Smooth muscle cell (in vitro differentiated cells): Measurements from ENCODE around the gene JOSD2. TPM values are rescaled to one million over a fixed set of nuclear protein-coding genes. Genes with fewer than 3 reads are reported as not detected.

ENCODE experiments used
- DNase-seq: peaks from one replicate; lab custom pipeline; 2025; ENCODE audit not compliant: unreplicated experiment; lab: John Stamatoyannopoulos, UW
- H2AFZ ChIP-seq: fragments of 200-600 bp; sonication (generic); 2 replicates; pipeline ENCODE4 v1.6.0; 2016; ENCODE audit warnings: antibody characterized with exemption, low read depth, mild to moderate bottlenecking
- H3F3A ChIP-seq: fragments of 200-600 bp; sonication (generic); 2 replicates; pipeline ENCODE4 v1.6.0; 2017; ENCODE audit warnings: antibody characterized with exemption, low read depth
- H3K27ac ChIP-seq: fragments of 200-600 bp; sonication (generic); 2 replicates; pipeline ENCODE4 v1.5.1; 2016; ENCODE audit warnings: low read depth, mild to moderate bottlenecking
- H3K27me3 ChIP-seq: fragments of 200-600 bp; sonication (generic); 2 replicates; pipeline ENCODE4 v1.6.1; 2016; ENCODE audit warnings: low read depth, mild to moderate bottlenecking
- H3K36me3 ChIP-seq: fragments of 200-600 bp; sonication (generic); 2 replicates; pipeline ENCODE4 v1.5.1; 2016; ENCODE audit warnings: low read depth
- H3K4me1 ChIP-seq: fragments of 200-600 bp; sonication (generic); 2 replicates; pipeline ENCODE4 v1.5.1; 2016; ENCODE audit warnings: low read depth
- H3K4me2 ChIP-seq: fragments of 200-600 bp; sonication (generic); 2 replicates; pipeline ENCODE4 v1.6.0; 2016; ENCODE audit warnings: mild to moderate bottlenecking
- H3K4me3 ChIP-seq: fragments of 200-600 bp; sonication (generic); 2 replicates; pipeline ENCODE4 v1.5.1; 2016; ENCODE audit warnings: mild to moderate bottlenecking
- H3K79me2 ChIP-seq: fragments of 200-600 bp; sonication (generic); 2 replicates; pipeline ENCODE4 v1.6.0; 2016; ENCODE audit warnings: low read depth, mild to moderate bottlenecking
- H3K9ac ChIP-seq: fragments of 200-600 bp; sonication (generic); 2 replicates; pipeline ENCODE4 v1.6.0; 2016; ENCODE audit warnings: low read depth
- H3K9me3 ChIP-seq: fragments of 200-600 bp; sonication (generic); replicated peaks from 2 replicates; pipeline ENCODE4 v1.5.1; 2016; ENCODE audit warnings: low read depth
- H4K20me1 ChIP-seq: fragments of 200-600 bp; sonication (generic); 2 replicates; pipeline ENCODE4 v1.6.0; 2016; ENCODE audit warnings: low read depth
- WGBS: methylation state at CpG from one replicate; pipeline ENCODE4 v1.1.7; 2016; ENCODE audit warnings: low lambda C conversion rate; 5-methylcytosine and 5-hydroxymethylcytosine counted together
- polyA plus RNA-seq: library from polyadenylated mRNA; unstranded; fragments of >200 nt; fragmentation: Nextera tagmentation; extraction: Ambion mirVana; gene quantifications from 2 replicates; pipeline ENCODE4 v1.2.1, GENCODE V29; 2016
- total RNA-seq: library from RNA; depleted of rRNA; stranded (reverse); fragments of >200 nt; gene quantifications from 2 replicates; pipeline ENCODE4 v1.2.3, GENCODE V29; 2014
- TF ChIP-seq, protein P1 (sequence below): fragments of 200-600 bp; sonication (generic); IDR thresholded peaks from 2 replicates; pipeline ENCODE4 v1.5.1; 2017; ENCODE audit warnings: borderline replicate concordance, mild to moderate bottlenecking, antibody characterized with exemption; ENCODE audit not compliant: insufficient read depth, poor library complexity, severe bottlenecking

JOSD2 gene
- total and polyA plus RNA-seq, 2 experiments from 2014 or later = 17.1 to 77.6 TPM

DNA sequence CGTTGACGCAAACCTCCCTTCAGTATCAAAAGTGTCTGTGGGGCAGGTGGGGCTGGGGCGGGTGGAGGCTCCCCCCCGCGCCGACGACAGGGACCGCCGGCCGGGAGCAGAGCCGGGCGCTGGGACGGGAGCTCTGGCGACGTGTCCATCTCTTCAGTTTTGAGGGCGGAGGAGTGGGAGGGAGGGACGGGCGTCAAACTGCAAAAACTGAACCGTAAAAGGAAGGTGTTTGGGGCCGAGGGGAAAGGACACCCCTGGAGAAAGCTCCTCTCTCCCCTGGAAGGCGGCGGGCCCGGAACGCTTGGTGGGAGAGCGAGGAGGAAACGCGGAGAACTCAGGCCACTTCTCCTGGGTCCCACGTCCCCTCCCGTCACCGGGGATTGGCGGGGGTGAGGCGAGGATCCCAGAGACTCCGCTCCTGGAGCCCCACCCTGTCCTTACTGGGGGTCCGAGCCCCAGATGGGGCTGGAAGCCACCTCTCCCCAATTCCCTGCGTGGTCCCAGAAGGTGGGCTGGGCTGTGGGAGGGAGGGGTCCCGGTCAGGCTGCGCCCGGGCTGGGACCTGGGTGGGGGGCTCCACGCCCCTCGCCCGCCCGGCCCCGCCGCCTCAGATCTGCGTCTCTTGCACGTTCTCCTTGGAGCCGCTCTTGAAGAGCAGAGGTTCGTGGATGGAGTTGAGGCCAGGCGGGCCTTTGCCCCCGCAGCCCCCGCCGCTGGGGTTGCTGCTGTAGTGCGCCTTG lies 6.1 kb upstream of the JOSD2 start:
- DNase-seq = no peak
- H3F3A ChIP-seq = no peaks in the 10 kb centered on the region
- 84% methylated on average over 18 of the region's 53 CpGs for WGBS
- no peaks in the 10 kb centered on the region for H3K9me3 ChIP-seq
- no peaks in the 10 kb centered on the region for H3K79me2 ChIP-seq
- TF ChIP-seq, protein P1, sequence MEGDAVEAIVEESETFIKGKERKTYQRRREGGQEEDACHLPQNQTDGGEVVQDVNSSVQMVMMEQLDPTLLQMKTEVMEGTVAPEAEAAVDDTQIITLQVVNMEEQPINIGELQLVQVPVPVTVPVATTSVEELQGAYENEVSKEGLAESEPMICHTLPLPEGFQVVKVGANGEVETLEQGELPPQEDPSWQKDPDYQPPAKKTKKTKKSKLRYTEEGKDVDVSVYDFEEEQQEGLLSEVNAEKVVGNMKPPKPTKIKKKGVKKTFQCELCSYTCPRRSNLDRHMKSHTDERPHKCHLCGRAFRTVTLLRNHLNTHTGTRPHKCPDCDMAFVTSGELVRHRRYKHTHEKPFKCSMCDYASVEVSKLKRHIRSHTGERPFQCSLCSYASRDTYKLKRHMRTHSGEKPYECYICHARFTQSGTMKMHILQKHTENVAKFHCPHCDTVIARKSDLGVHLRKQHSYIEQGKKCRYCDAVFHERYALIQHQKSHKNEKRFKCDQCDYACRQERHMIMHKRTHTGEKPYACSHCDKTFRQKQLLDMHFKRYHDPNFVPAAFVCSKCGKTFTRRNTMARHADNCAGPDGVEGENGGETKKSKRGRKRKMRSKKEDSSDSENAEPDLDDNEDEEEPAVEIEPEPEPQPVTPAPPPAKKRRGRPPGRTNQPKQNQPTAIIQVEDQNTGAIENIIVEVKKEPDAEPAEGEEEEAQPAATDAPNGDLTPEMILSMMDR = no peak
- no peaks in the 10 kb centered on the region for H3K36me3 ChIP-seq
- no peaks in the 10 kb centered on the region for H3K27me3 ChIP-seq
- no peak overlapping the region for H3K4me2 ChIP-seq
- H2AFZ ChIP-seq = no peak overlapping the region
- no peaks in the 10 kb centered on the region for H4K20me1 ChIP-seq
- no peak overlapping the region for H3K27ac ChIP-seq
- H3K4me3 ChIP-seq = no peak overlapping the region
- H3K9ac ChIP-seq = no peak overlapping the region
- H3K4me1 ChIP-seq = no peaks in the 10 kb centered on the region

- no peaks in the 10 kb centered on the region for H3K4me1 ChIP-seq
- TF ChIP-seq, protein P1 = no peak
- H3K9ac ChIP-seq = no peak overlapping the region
- DNase-seq = no peak
- H3K79me2 ChIP-seq = no peaks in the 10 kb centered on the region
- H3K9me3 ChIP-seq = no peaks in the 10 kb centered on the region
- H3K36me3 ChIP-seq = no peaks in the 10 kb centered on the region
- no peak overlapping the region for H3K4me2 ChIP-seq
- H3K27ac ChIP-seq = no peak overlapping the region
- no peak overlapping the region for H3K4me3 ChIP-seq
- H4K20me1 ChIP-seq = no peaks in the 10 kb centered on the region
- WGBS = 73% methylated on average over 10 of the region's 12 CpGs
- H2AFZ ChIP-seq = no peak overlapping the region
- no peaks in the 10 kb centered on the region for H3F3A ChIP-seq
- H3K27me3 ChIP-seq = no peaks in the 10 kb centered on the region
These were observed 5.5 kb upstream of the JOSD2 start for GRCh38 chr19:50516456-50516855.

- Histone ChIP-seq H3K27ac (no peak overlapping the region), H3K36me3 (no peaks in the 10 kb centered on the region), H3K4me1 (peaks cover 2% of the 10 kb centered on the region), H4K20me1 (no peaks in the 10 kb centered on the region), H2AFZ (no peak overlapping the region), H3K79me2 (no peaks in the 10 kb centered on the region), H3K9ac (no peak overlapping the region), H3K4me3 (no peak overlapping the region), H3K27me3 (no peaks in the 10 kb centered on the region), H3K4me2 (no peak overlapping the region), H3K9me3 (no peaks in the 10 kb centered on the region), H3F3A (no peaks in the 10 kb centered on the region)
- 75% methylated on average over 4 of the region's 11 CpGs for WGBS
- TF ChIP-seq, protein P1 = no peak
- DNase-seq = no peak
These were observed 4.2 kb upstream of the JOSD2 start for GRCh38 chr19:50515168-50515561.
